HepG2 (cell line): Measurements from ENCODE around the gene CHTF18. TPM values are rescaled to one million over a fixed set of nuclear protein-coding genes. Genes with fewer than 3 reads are reported as not detected.

ENCODE experiments used
- ATAC-seq: fragments of 200-7000 bp; cut with Tn5 transposase; 3 replicates; pipeline ENCODE4 v1.9.1; 2020; ENCODE audit warnings: mild to moderate bottlenecking, moderate library complexity
- BruUV-seq: library from RNA; stranded (reverse); fragments of 400-500 nt; replicated peaks from 2 replicates; lab custom pipeline; 2021; lab: Mats Ljungman, UMichigan
- CTCF ChIA-PET: fragments of 300-600 bp; formaldehyde crosslinking; extraction: SDS; loops from one replicate; lab custom pipeline; 2021; ENCODE audit warnings: low total read pairs, inconsistent platforms, low intra/inter-chr PET ratio; lab: Yijun Ruan, JAX
- POLR2A ChIA-PET: fragments of 350-600 bp; sonication (Branson Sonifier 250); formaldehyde crosslinking; loops from one replicate; lab custom pipeline; 2020; ENCODE audit warnings: antibody characterized with exemption, inconsistent platforms; lab: Yijun Ruan, JAX
- DNase-seq: peaks from one replicate; pipeline ENCODE4 v3.0.0-alpha.2; 2015; ENCODE audit warnings: low spot score
- FAIRE-seq: peaks from 3 replicates; lab custom pipeline; 2011; peaks lifted over from hg19 to GRCh38; lab: Jason Lieb, UNC
- H2AFZ ChIP-seq: one replicate; pipeline ENCODE4 v1.6.1; 2011; ENCODE audit warnings: low read length, inconsistent platforms
- H3K27ac ChIP-seq: fragments of 300-600 bp; 3 replicates; pipeline ENCODE4 v1.8.0; 2011; ENCODE audit warnings: mixed run types, mild to moderate bottlenecking, mixed read lengths, low read length, inconsistent platforms; ENCODE audit not compliant: insufficient read depth; ENCODE audit errors: extremely low read length
- H3K27me3 ChIP-seq, 2 experiments: fragments of 200-600 bp in 1 of 2; 2 replicates in 1 of 2; 3 replicates in 1 of 2; pipeline versions ENCODE4 v1.6.0 to v1.8.0; 2011; ENCODE audit warnings: low read length in 2 of 2, mild to moderate bottlenecking in 2 of 2, moderate library complexity in 2 of 2, inconsistent platforms in 1 of 2; ENCODE audit not compliant: insufficient read depth in 2 of 2, control insufficient read depth in 1 of 2
- H3K36me3 ChIP-seq, 2 experiments: fragments of 200-600 bp in 1 of 2; replicated peaks in 1 of 2; 2 replicates in 1 of 2; 3 replicates in 1 of 2; pipeline versions ENCODE4 v1.5.1 to v1.8.0; 2011; ENCODE audit warnings: low read length in 2 of 2, inconsistent platforms in 1 of 2; ENCODE audit not compliant: insufficient read depth in 2 of 2, control insufficient read depth in 1 of 2
- H3K4me1 ChIP-seq: 2 replicates; pipeline ENCODE4 v1.5.1; 2012; ENCODE audit warnings: low read length, inconsistent platforms; ENCODE audit not compliant: insufficient read depth
- H3K4me2 ChIP-seq: 2 replicates; pipeline ENCODE4 v1.6.0; 2011; ENCODE audit warnings: low read depth, low read length, inconsistent platforms
- H3K4me3 ChIP-seq, 3 experiments: fragments of 200-600 bp in 1 of 3; sonication (generic), shearing (Covaris generic) in 1 of 3; replicated peaks in 1 of 3; 2 replicates each; pipeline ENCODE4 v1.5.1; 2011 to 2016; ENCODE audit warnings: low read length in 3 of 3, inconsistent platforms in 2 of 3, low read depth in 2 of 3, mild to moderate bottlenecking in 2 of 3, control low read depth in 1 of 3, mixed read lengths in 1 of 3; ENCODE audit not compliant: insufficient read depth in 1 of 3
- H3K79me2 ChIP-seq: one replicate; pipeline ENCODE4 v1.6.1; 2011; ENCODE audit warnings: low read length, inconsistent platforms; ENCODE audit not compliant: insufficient read depth
- H3K9ac ChIP-seq: 2 replicates; pipeline ENCODE4 v1.6.0; 2011; ENCODE audit warnings: mild to moderate bottlenecking, low read depth, low read length, inconsistent platforms; ENCODE audit not compliant: insufficient read depth
- H3K9me3 ChIP-seq: 2 replicates; pipeline ENCODE4 v1.5.1; 2012; ENCODE audit warnings: mild to moderate bottlenecking, low read length
- H4K20me1 ChIP-seq: 2 replicates; pipeline ENCODE4 v1.6.0; 2011; ENCODE audit warnings: inconsistent platforms, mild to moderate bottlenecking, low read length, moderate library complexity; ENCODE audit not compliant: insufficient read depth
- ADNP ChIP-seq: sonication (generic); formaldehyde crosslinking; IDR thresholded peaks from 2 replicates; pipeline ENCODE4 v1.4.0; 2020; ENCODE audit warnings: missing genetic modification reagents
- HNRNPK ChIP-seq: fragments of 200-400 bp; formaldehyde crosslinking; IDR thresholded peaks from 2 replicates; pipeline ENCODE4 v1.6.1; 2018; ENCODE audit warnings: low read length, low read depth, moderate library complexity, mild to moderate bottlenecking; ENCODE audit not compliant: poor library complexity, severe bottlenecking
- MBNL3 ChIP-seq: fragments of 250-450 bp; sonication (Bioruptor Pico); conservative IDR thresholded peaks from 2 replicates; pipeline ENCODE4 v1.8.0; 2022; ENCODE audit warnings: mild to moderate bottlenecking, inconsistent platforms
- MED1 ChIP-seq: sonication (generic); formaldehyde crosslinking; IDR thresholded peaks from 2 replicates; pipeline ENCODE4 v1.4.0; 2020; ENCODE audit warnings: missing genetic modification reagents
- MXI1 ChIP-seq: IDR thresholded peaks from 3 replicates; pipeline ENCODE4 v1.6.1; 2012; ENCODE audit warnings: low read depth, low read length, inconsistent platforms, borderline replicate concordance
- PHF20 ChIP-seq: sonication (generic); formaldehyde crosslinking; IDR thresholded peaks from 2 replicates; pipeline ENCODE4 v1.5.0; 2020; ENCODE audit warnings: mild to moderate bottlenecking, missing genetic modification reagents
- RNF2 ChIP-seq: fragments of 450-650 bp; conservative IDR thresholded peaks from 2 replicates; pipeline ENCODE4 v1.6.1; 2016; ENCODE audit warnings: low read depth
- TBL1XR1 ChIP-seq: fragments of 150-350 bp; IDR thresholded peaks from 2 replicates; pipeline ENCODE4 v1.6.1; 2014; ENCODE audit warnings: borderline replicate concordance, low read length; ENCODE audit not compliant: partially characterized antibody
- TCF7 ChIP-seq: sonication (generic); IDR thresholded peaks from 2 replicates; pipeline ENCODE4 v1.6.1; 2016; ENCODE audit warnings: antibody characterized with exemption, low read depth
- ZFP41 ChIP-seq: sonication (generic); formaldehyde crosslinking; IDR thresholded peaks from 2 replicates; pipeline ENCODE4 v1.4.0; 2020; ENCODE audit warnings: mild to moderate bottlenecking, missing genetic modification reagents, borderline replicate concordance
- ZNF350 ChIP-seq: sonication (generic); formaldehyde crosslinking; IDR thresholded peaks from 2 replicates; pipeline ENCODE4 v1.4.0; 2020; ENCODE audit warnings: mild to moderate bottlenecking, low read depth, missing genetic modification reagents, borderline replicate concordance
- ZNF775 ChIP-seq: sonication (generic); formaldehyde crosslinking; IDR thresholded peaks from 2 replicates; pipeline ENCODE4 v1.4.0; 2020; ENCODE audit warnings: missing genetic modification reagents, mild to moderate bottlenecking, moderate library complexity, borderline replicate concordance
- ZNF816 ChIP-seq: sonication (generic); formaldehyde crosslinking; IDR thresholded peaks from 2 replicates; pipeline ENCODE4 v1.8.0; 2022; ENCODE audit warnings: missing genetic modification reagents, mild to moderate bottlenecking, borderline replicate concordance
- WGBS: methylation state at CpG from one replicate; pipeline ENCODE4 v1.1.6; 2017; ENCODE audit warnings: low lambda C conversion rate; 5-methylcytosine and 5-hydroxymethylcytosine counted together
- in situ Hi-C: cut with HindIII; loops from 2 replicates; pipeline ENCODE4 v1.10.0; 2017; ENCODE audit warnings: low pct_unique_long_range_greater_than_20kb; ENCODE audit not compliant: extremely low pct_ligation_motif_present
- intact Hi-C: fragments of 100-400 bp; cut with micrococcal nuclease; formaldehyde crosslinking; loops from one replicate; pipeline ENCODE4 v1.10.0; 2022; ENCODE audit not compliant: unreplicated experiment
- polyA plus RNA-seq, 8 experiments: library from polyadenylated mRNA; depleted of rRNA in 3 of 8; stranded (reverse) in 7 of 8; unstranded in 1 of 8; fragments of >200 nt; fragmentation: Illumina TruSeq in 4 of 8; extraction: Trizol in 4 of 8; gene quantifications; 2 replicates each; pipeline versions ENCODE4 v1.2.1 to v1.2.3, GENCODE V29; 2011 to 2016; ENCODE audit warnings: low read depth in 4 of 8, missing spikeins in 1 of 8, mixed read lengths in 1 of 8; ENCODE audit not compliant: insufficient read depth in 1 of 8
- total RNA-seq, 5 experiments: library from RNA; depleted of rRNA; stranded (reverse); fragments of >200 nt; fragmentation: Illumina TruSeq; extraction: Trizol; gene quantifications; 2 replicates each; pipeline ENCODE4 v1.2.3, GENCODE V29; 2016; ENCODE audit warnings: low read depth in 1 of 5
- TF ChIP-seq, protein P1 (sequence below): sonication (generic); formaldehyde crosslinking; IDR thresholded peaks from 2 replicates; pipeline ENCODE4 v1.8.1; 2023; ENCODE audit warnings: mild to moderate bottlenecking, missing genetic modification reagents
- TF ChIP-seq, protein P2 (sequence below): IDR thresholded peaks from 2 replicates; pipeline ENCODE4 v1.6.1; 2018; ENCODE audit warnings: missing genetic modification reagents, mild to moderate bottlenecking, missing compliant biosample characterization
- TF ChIP-seq, protein P3 (sequence below), 2 experiments: fragments of 450-650 bp in 1 of 2; sonication (generic) in 1 of 2; formaldehyde crosslinking; IDR thresholded peaks; 2 replicates each; pipeline versions ENCODE4 v1.5.0 to v1.8.0; 2020 to 2022; ENCODE audit warnings: mild to moderate bottlenecking in 1 of 2, missing genetic modification reagents in 1 of 2
- TF ChIP-seq, protein P4 (sequence below): sonication (generic); formaldehyde crosslinking; IDR thresholded peaks from 2 replicates; pipeline ENCODE4 v1.4.0; 2020; ENCODE audit warnings: missing genetic modification reagents

CHTF18 gene
- total and polyA plus RNA-seq, 2 of the 13 experiments (the other 11 are each of a cell fraction or from before 2014, with no cell fraction given): 8.6 to 22.9 TPM

DNA sequence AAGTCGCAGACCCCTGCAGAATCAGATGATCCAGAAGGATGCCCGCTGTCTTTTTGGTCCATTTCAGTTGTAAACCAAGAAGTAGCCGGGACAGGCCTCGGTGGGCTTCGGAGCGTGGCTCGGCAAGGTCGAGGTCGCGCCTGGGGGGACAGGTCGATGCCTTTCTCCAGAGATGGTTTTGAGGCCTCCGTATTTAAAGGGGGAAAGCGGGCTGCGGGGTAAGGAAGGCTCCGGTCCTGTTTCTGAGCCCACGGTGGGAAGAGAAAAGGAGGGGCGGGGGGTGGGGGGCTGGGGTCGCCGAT is 19.6 kb downstream of the CHTF18 start (continued):
- TF ChIP-seq, protein P1, sequence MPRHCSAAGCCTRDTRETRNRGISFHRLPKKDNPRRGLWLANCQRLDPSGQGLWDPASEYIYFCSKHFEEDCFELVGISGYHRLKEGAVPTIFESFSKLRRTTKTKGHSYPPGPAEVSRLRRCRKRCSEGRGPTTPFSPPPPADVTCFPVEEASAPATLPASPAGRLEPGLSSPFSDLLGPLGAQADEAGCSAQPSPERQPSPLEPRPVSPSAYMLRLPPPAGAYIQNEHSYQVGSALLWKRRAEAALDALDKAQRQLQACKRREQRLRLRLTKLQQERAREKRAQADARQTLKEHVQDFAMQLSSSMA (CRISPR knock-in tag): no peak
- TF ChIP-seq ZFP41 (CRISPR knock-in tag) (no peak), TCF7 (no peak)
- TF ChIP-seq, protein P2, sequence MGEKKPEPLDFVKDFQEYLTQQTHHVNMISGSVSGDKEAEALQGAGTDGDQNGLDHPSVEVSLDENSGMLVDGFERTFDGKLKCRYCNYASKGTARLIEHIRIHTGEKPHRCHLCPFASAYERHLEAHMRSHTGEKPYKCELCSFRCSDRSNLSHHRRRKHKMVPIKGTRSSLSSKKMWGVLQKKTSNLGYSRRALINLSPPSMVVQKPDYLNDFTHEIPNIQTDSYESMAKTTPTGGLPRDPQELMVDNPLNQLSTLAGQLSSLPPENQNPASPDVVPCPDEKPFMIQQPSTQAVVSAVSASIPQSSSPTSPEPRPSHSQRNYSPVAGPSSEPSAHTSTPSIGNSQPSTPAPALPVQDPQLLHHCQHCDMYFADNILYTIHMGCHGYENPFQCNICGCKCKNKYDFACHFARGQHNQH: no peak

DNA sequence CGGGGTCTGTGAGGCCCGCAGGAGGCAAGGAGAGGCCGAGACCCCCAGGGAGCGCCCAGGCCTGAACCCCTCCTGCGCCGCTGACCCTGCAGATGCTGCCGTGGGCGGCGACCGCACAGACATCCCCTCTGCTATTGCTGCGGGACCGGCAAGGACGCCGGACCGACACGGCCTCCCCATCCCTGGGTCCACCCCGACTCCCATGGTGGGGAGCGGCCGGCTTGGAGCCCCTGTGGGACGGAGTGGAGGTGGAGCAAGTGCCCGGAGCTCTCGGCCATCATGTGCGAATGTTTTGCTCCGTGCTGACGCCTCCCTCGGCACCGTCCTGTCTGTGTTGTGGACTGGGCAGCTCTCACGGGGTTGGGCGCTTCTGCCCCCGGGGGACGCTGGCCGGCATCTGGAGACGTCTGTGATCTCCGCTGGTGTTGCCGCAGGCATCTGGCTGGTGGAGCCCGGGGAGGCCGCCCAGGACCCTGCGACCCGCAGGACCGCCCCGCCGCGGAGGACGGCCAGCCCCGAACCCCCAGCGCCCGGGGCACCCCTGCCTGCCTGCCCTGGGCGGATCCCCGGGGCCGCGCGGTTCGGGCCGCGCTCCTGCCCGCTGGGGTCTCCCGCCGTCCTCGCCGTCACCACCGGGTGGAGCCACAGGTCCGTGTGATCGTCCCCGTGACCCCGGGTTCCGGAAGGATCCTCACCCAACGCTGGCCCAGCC is 24.9 kb downstream of the CHTF18 start:
- peaks cover 26 to 84% of the 10 kb centered on the region in 2 experiments for H3K27me3 ChIP-seq
- BruUV-seq: no TSS peak
- no peak overlapping the region for H3K27ac ChIP-seq
- 33% methylated on average over 15 of the region's 67 CpGs for WGBS
- no peaks in the 10 kb centered on the region for H3K9me3 ChIP-seq
- H2AFZ ChIP-seq: no peak overlapping the region
- H3K4me2 ChIP-seq: no peak overlapping the region
- no peaks in the 10 kb centered on the region for H3K36me3 ChIP-seq
- H3K4me1 ChIP-seq: no peaks in the 10 kb centered on the region
- ATAC-seq: peak; percentile 87
- intact Hi-C loops: no loop called here
- no peaks in the 10 kb centered on the region for H3K79me2 ChIP-seq
- ChIA-PET CTCF (interaction anchor here (3.6 kb wide), 1 partner anchor 243 kb away, joined by 42 read pairs; no protein-coding TSS in a partner anchor), POLR2A (no interaction called here)
- no peak overlapping the region for H3K4me3 ChIP-seq
- DNase-seq: peak; percentile 12
- 0 out of 2 replicates have a peak, but pooled peaks cover under 1% of the 10 kb centered on the region for H4K20me1 ChIP-seq
- in situ Hi-C loops: loop anchor here (5.0 to 25.0 kb wide), 2 partner anchors 239 to 399 kb away; no protein-coding TSS in a partner anchor
- no peak for FAIRE-seq
- H3K9ac ChIP-seq: no peak overlapping the region
- TF ChIP-seq ADNP (CRISPR knock-in tag) (no peak), ZNF350 (no peak), MED1 (CRISPR knock-in tag) (no peak), MBNL3 (CRISPR knock-in tag) (no peak), TBL1XR1 (no peak), RNF2 (no peak), MXI1 (no peak), ZNF816 (CRISPR knock-in tag) (no peak), ZNF775 (CRISPR knock-in tag) (no peak), HNRNPK (no peak), PHF20 (CRISPR knock-in tag) (no peak)
- TF ChIP-seq, protein P2: no peak
- TF ChIP-seq, protein P3, sequence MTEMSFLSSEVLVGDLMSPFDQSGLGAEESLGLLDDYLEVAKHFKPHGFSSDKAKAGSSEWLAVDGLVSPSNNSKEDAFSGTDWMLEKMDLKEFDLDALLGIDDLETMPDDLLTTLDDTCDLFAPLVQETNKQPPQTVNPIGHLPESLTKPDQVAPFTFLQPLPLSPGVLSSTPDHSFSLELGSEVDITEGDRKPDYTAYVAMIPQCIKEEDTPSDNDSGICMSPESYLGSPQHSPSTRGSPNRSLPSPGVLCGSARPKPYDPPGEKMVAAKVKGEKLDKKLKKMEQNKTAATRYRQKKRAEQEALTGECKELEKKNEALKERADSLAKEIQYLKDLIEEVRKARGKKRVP (CRISPR knock-in tag; IDR thresholded peaks at IDR 0.05): no peak
- TF ChIP-seq, protein P4, sequence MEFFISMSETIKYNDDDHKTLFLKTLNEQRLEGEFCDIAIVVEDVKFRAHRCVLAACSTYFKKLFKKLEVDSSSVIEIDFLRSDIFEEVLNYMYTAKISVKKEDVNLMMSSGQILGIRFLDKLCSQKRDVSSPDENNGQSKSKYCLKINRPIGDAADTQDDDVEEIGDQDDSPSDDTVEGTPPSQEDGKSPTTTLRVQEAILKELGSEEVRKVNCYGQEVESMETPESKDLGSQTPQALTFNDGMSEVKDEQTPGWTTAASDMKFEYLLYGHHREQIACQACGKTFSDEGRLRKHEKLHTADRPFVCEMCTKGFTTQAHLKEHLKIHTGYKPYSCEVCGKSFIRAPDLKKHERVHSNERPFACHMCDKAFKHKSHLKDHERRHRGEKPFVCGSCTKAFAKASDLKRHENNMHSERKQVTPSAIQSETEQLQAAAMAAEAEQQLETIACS (CRISPR knock-in tag): no peak
